ENCODE results near the gene GPR39.

GPR39 gene

GRCh38 chr2:132540166-132540565, 123.6 kb downstream of the GPR39 start:
- no peak overlapping the region for H3K9ac ChIP-seq (ENCODE audit: low read length)
- no peak overlapping the region for H3K4me3 ChIP-seq (ENCODE audit: low read depth, low read length)
- H3K23ac ChIP-seq (ENCODE audit: low read length): no peak overlapping the region
- H4K91ac ChIP-seq (ENCODE audit: low read depth, low read length): no peak overlapping the region
- H3K4me2 ChIP-seq (ENCODE audit: low read length): no peak overlapping the region
- H3K18ac ChIP-seq (ENCODE audit: low read length): no peak overlapping the region
- H3K79me1 ChIP-seq (ENCODE audit: low read length): peaks cover 36% of the 10 kb centered on the region
- H4K12ac ChIP-seq (ENCODE audit: low read depth, low read length): no peak overlapping the region
- H2BK5ac ChIP-seq (ENCODE audit: low read depth, low read length, poor library complexity): no peak overlapping the region
- H2BK120ac ChIP-seq (ENCODE audit: insufficient read depth, low read length, poor library complexity): no peak overlapping the region
- DNase-seq: no peak
- peaks cover 19 to 31% of the 10 kb centered on the region in 2 experiments for H3K4me1 ChIP-seq (ENCODE audit: control insufficient read depth in 1 of 2, insufficient read depth in 2 of 2, low read length in 2 of 2)
- H3K14ac ChIP-seq (ENCODE audit: low read length): no peak overlapping the region
- H2BK12ac ChIP-seq (ENCODE audit: low read length): peak overlapping the region; percentile 68
- H3K9me3 ChIP-seq (ENCODE audit: insufficient read depth, low read depth, low read length): peaks cover 7% of the 10 kb centered on the region
- no peaks in the 10 kb centered on the region for H3K36me3 ChIP-seq (ENCODE audit: control insufficient read depth in 1 of 2, insufficient read depth in 2 of 2, low read length in 2 of 2)
- H3K79me2 ChIP-seq (ENCODE audit: control insufficient read depth, insufficient read depth, low read length, poor library complexity): peaks cover 6% of the 10 kb centered on the region
- no peak overlapping the region for H2AFZ ChIP-seq (ENCODE audit: insufficient read depth, low read length, poor library complexity)
- WGBS (ENCODE audit: extremely low coverage, insufficient coverage, insufficient read length): no CpG with 5 or more reads among the region's 4 CpGs
- H3K27me3 ChIP-seq (ENCODE audit: insufficient read depth, low read length): no peaks in the 10 kb centered on the region
- H3K4ac ChIP-seq (ENCODE audit: low read depth, low read length): no peak overlapping the region
- H4K8ac ChIP-seq (ENCODE audit: low read depth, low read length): no peak overlapping the region
- H2AK5ac ChIP-seq (ENCODE audit: low read length): peak overlapping the region; percentile 44
- no peak overlapping the region for H3K27ac ChIP-seq (ENCODE audit: low read depth, low read length)

GRCh38 chr2:132542953-132543569, 126.5 kb downstream of the GPR39 start:
- no peak overlapping the region for H3K23ac ChIP-seq (ENCODE audit: low read length)
- H3K14ac ChIP-seq (ENCODE audit: low read length): peak overlapping the region; percentile 36
- H3K9me3 ChIP-seq (ENCODE audit: insufficient read depth, low read depth, low read length): peaks cover 7% of the 10 kb centered on the region
- WGBS (ENCODE audit: extremely low coverage, insufficient coverage, insufficient read length): no CpG with 5 or more reads among the region's 4 CpGs
- H3K27ac ChIP-seq (ENCODE audit: low read depth, low read length): peak overlapping the region; percentile 92
- peak overlapping the region; percentile 91 for H4K91ac ChIP-seq (ENCODE audit: low read depth, low read length)
- peak overlapping the region; percentile 97 for H2BK120ac ChIP-seq (ENCODE audit: insufficient read depth, low read length, poor library complexity)
- H3K27me3 ChIP-seq (ENCODE audit: insufficient read depth, low read length): no peaks in the 10 kb centered on the region
- H2AFZ ChIP-seq (ENCODE audit: insufficient read depth, low read length, poor library complexity): no peak overlapping the region
- DNase-seq: peak in 1 of 2 donors; percentile 78
- H3K4ac ChIP-seq (ENCODE audit: low read depth, low read length): peak overlapping the region; percentile 81
- H2AK5ac ChIP-seq (ENCODE audit: low read length): peak overlapping the region; percentile 31
- H3K9ac ChIP-seq (ENCODE audit: low read length): no peak overlapping the region
- H3K79me1 ChIP-seq (ENCODE audit: low read length): peaks cover 36% of the 10 kb centered on the region
- peak overlapping the region; percentile 43 for H4K8ac ChIP-seq (ENCODE audit: low read depth, low read length)
- no peak overlapping the region for H4K12ac ChIP-seq (ENCODE audit: low read depth, low read length)
- H3K79me2 ChIP-seq (ENCODE audit: control insufficient read depth, insufficient read depth, low read length, poor library complexity): peaks cover 6% of the 10 kb centered on the region
- H3K4me1 ChIP-seq (ENCODE audit: control insufficient read depth in 1 of 2, insufficient read depth in 2 of 2, low read length in 2 of 2): peaks cover 17 to 30% of the 10 kb centered on the region in 2 experiments
- peak overlapping the region; percentile 75 for H3K18ac ChIP-seq (ENCODE audit: low read length)
- H3K4me3 ChIP-seq (ENCODE audit: low read depth, low read length): no peak overlapping the region
- peak overlapping the region; percentile 86 for H2BK5ac ChIP-seq (ENCODE audit: low read depth, low read length, poor library complexity)
- H3K4me2 ChIP-seq (ENCODE audit: low read length): peak overlapping the region; percentile 14
- H3K36me3 ChIP-seq (ENCODE audit: control insufficient read depth in 1 of 2, insufficient read depth in 2 of 2, low read length in 2 of 2): no peaks in the 10 kb centered on the region
- H2BK12ac ChIP-seq (ENCODE audit: low read length): peak overlapping the region; percentile 19

- Histone ChIP-seq H4K8ac (ENCODE audit: low read depth, low read length) (peak overlapping the region; percentile 80), H4K91ac (ENCODE audit: low read depth, low read length) (peak overlapping the region; percentile 97), H3K79me1 (ENCODE audit: low read length) (peaks cover 32% of the 10 kb centered on the region)
These were observed 127.5 kb downstream of the GPR39 start for GRCh38 chr2:132544006-132544630.

GRCh38 chr2:132547090-132547687, 130.6 kb downstream of the GPR39 start:
- Histone ChIP-seq H3K18ac (ENCODE audit: low read length) (no peak overlapping the region), H4K12ac (ENCODE audit: low read depth, low read length) (no peak overlapping the region), H2AFZ (ENCODE audit: insufficient read depth, low read length, poor library complexity) (no peak overlapping the region), H3K14ac (ENCODE audit: low read length) (no peak overlapping the region), H3K27me3 (ENCODE audit: insufficient read depth, low read length) (no peaks in the 10 kb centered on the region), H4K8ac (ENCODE audit: low read depth, low read length) (no peak overlapping the region), H3K23ac (ENCODE audit: low read length) (no peak overlapping the region), H3K4me3 (ENCODE audit: low read depth, low read length) (no peak overlapping the region), H3K9ac (ENCODE audit: low read length) (no peak overlapping the region), H3K4me1 (ENCODE audit: control insufficient read depth in 1 of 2, insufficient read depth in 2 of 2, low read length in 2 of 2) (peaks cover 14 to 19% of the 10 kb centered on the region in 2 experiments), H3K79me2 (ENCODE audit: control insufficient read depth, insufficient read depth, low read length, poor library complexity) (peaks cover 3% of the 10 kb centered on the region), H2BK120ac (ENCODE audit: insufficient read depth, low read length, poor library complexity) (no peak overlapping the region), H3K4me2 (ENCODE audit: low read length) (no peak overlapping the region), H4K91ac (ENCODE audit: low read depth, low read length) (no peak overlapping the region), H2AK5ac (ENCODE audit: low read length) (no peak overlapping the region), H3K27ac (ENCODE audit: low read depth, low read length) (no peak overlapping the region), H3K4ac (ENCODE audit: low read depth, low read length) (no peak overlapping the region), H3K36me3 (ENCODE audit: control insufficient read depth in 1 of 2, insufficient read depth in 2 of 2, low read length in 2 of 2) (no peaks in the 10 kb centered on the region), H3K9me3 (ENCODE audit: insufficient read depth, low read depth, low read length) (peaks cover 6% of the 10 kb centered on the region), H2BK12ac (ENCODE audit: low read length) (no peak overlapping the region), H3K79me1 (ENCODE audit: low read length) (peaks cover 24% of the 10 kb centered on the region), H2BK5ac (ENCODE audit: low read depth, low read length, poor library complexity) (no peak overlapping the region)
- peak; percentile 50 to 82 for DNase-seq
- WGBS (ENCODE audit: extremely low coverage, insufficient coverage, insufficient read length): no CpG with 5 or more reads among the region's 5 CpGs

More at GRCh38 chr2:132544006-132544630, 127.5 kb downstream of the GPR39 start:
- Histone ChIP-seq H3K4me3 (ENCODE audit: low read depth, low read length) (peak overlapping the region; percentile 56), H3K9me3 (ENCODE audit: insufficient read depth, low read depth, low read length) (peaks cover 6% of the 10 kb centered on the region), H3K27me3 (ENCODE audit: insufficient read depth, low read length) (no peaks in the 10 kb centered on the region), H3K14ac (ENCODE audit: low read length) (peak overlapping the region; percentile 97), H3K23ac (ENCODE audit: low read length) (no peak overlapping the region), H3K18ac (ENCODE audit: low read length) (peak overlapping the region; percentile 82), H2BK12ac (ENCODE audit: low read length) (peak overlapping the region; percentile 98), H2AFZ (ENCODE audit: insufficient read depth, low read length, poor library complexity) (peak overlapping the region; percentile 37), H3K36me3 (ENCODE audit: control insufficient read depth in 1 of 2, insufficient read depth in 2 of 2, low read length in 2 of 2) (no peaks in the 10 kb centered on the region), H3K4me2 (ENCODE audit: low read length) (no peak overlapping the region), H3K9ac (ENCODE audit: low read length) (no peak overlapping the region), H3K79me2 (ENCODE audit: control insufficient read depth, insufficient read depth, low read length, poor library complexity) (peaks cover 3% of the 10 kb centered on the region), H3K4ac (ENCODE audit: low read depth, low read length) (peak overlapping the region; percentile 42), H3K27ac (ENCODE audit: low read depth, low read length) (peak overlapping the region; percentile 92), H4K12ac (ENCODE audit: low read depth, low read length) (no peak overlapping the region), H2BK5ac (ENCODE audit: low read depth, low read length, poor library complexity) (peak overlapping the region; percentile 86), H3K4me1 (ENCODE audit: control insufficient read depth in 1 of 2, insufficient read depth in 2 of 2, low read length in 2 of 2) (peaks cover 14 to 22% of the 10 kb centered on the region in 2 experiments), H2BK120ac (ENCODE audit: insufficient read depth, low read length, poor library complexity) (peak overlapping the region; percentile 98), H2AK5ac (ENCODE audit: low read length) (peak overlapping the region; percentile 93)
- WGBS (ENCODE audit: extremely low coverage, insufficient coverage, insufficient read length): no CpG with 5 or more reads among the region's 1 CpG
- peak; percentile 35 to 75 for DNase-seq

Data from trophoblast cell (in vitro differentiated cells and primary cell).